ENCODE results near the gene TGM1.
"Not testable (repeated sequence)": the region's sequence is repeated elsewhere in the genome, so short reads cannot be mapped to it uniquely, and the experiment has no call there.

TGM1 gene

GRCh38 chr14:24254630-24255392 is 8.2 kb downstream of the TGM1 start:
- no peak for DNase-seq (ENCODE audit: low spot score)

GRCh38 chr14:24253936-24254335 is 9.0 kb downstream of the TGM1 start:
- DNase-seq (ENCODE audit: low spot score) = no peak

- no peak for DNase-seq (ENCODE audit: low spot score)
Measured at GRCh38 chr14:24252289-24253124, 10.5 kb downstream of the TGM1 start.

- DNase-seq (ENCODE audit: low spot score) = no peak
Measured at GRCh38 chr14:24251880-24252288, 11.1 kb downstream of the TGM1 start.

- no peak for DNase-seq (ENCODE audit: low spot score)
Measured at GRCh38 chr14:24250354-24250753, 12.6 kb downstream of the TGM1 start.

GRCh38 chr14:24249230-24250021 is 13.6 kb downstream of the TGM1 start:
- no peak for DNase-seq (ENCODE audit: low spot score)

GRCh38 chr14:24247422-24247821 is 15.6 kb downstream of the TGM1 start:
- no peak for DNase-seq (ENCODE audit: low spot score)

GRCh38 chr14:24246765-24247212 is 16.2 kb downstream of the TGM1 start:
- no peak for DNase-seq (ENCODE audit: low spot score)

- DNase-seq (ENCODE audit: low spot score) = not testable (repeated sequence)
Measured at GRCh38 chr14:24245350-24245749, 17.6 kb downstream of the TGM1 start.

GRCh38 chr14:24243336-24243836 is 19.6 kb downstream of the TGM1 start:
- DNase-seq (ENCODE audit: low spot score) = no peak

GRCh38 chr14:24241829-24242443 is 21.0 kb downstream of the TGM1 start:
- peak; percentile 98 for DNase-seq (ENCODE audit: low spot score)

GRCh38 chr14:24240110-24240918 is 22.7 kb downstream of the TGM1 start:
- DNase-seq (ENCODE audit: low spot score) = no peak

GRCh38 chr14:24238527-24239037 is 24.4 kb downstream of the TGM1 start:
- DNase-seq (ENCODE audit: low spot score) = no peak

- DNase-seq (ENCODE audit: low spot score) = no peak
Measured at GRCh38 chr14:24238123-24238522, 24.9 kb downstream of the TGM1 start.

GRCh38 chr14:24237463-24237955 is 25.5 kb downstream of the TGM1 start:
- DNase-seq (ENCODE audit: low spot score) = no peak

GRCh38 chr14:24236689-24237462 is 26.1 kb downstream of the TGM1 start:
- DNase-seq (ENCODE audit: low spot score) = no peak

GRCh38 chr14:24235804-24236688 is 26.9 kb downstream of the TGM1 start:
- no peak for DNase-seq (ENCODE audit: low spot score)
